GM21381 (cell line): Measurements from ENCODE around the gene ANKRD44.
A peak's percentile ranks its signal among the peaks of the same experiment; 100 is the strongest.

Experiments
- ATAC-seq: cut with Tn5 transposase; IDR thresholded peaks from one replicate; pipeline ENCODE4 v1.9.1; 2021; ENCODE audit warnings: mild to moderate bottlenecking, moderate library complexity; ENCODE audit not compliant: unreplicated experiment

ANKRD44 gene

DNA sequence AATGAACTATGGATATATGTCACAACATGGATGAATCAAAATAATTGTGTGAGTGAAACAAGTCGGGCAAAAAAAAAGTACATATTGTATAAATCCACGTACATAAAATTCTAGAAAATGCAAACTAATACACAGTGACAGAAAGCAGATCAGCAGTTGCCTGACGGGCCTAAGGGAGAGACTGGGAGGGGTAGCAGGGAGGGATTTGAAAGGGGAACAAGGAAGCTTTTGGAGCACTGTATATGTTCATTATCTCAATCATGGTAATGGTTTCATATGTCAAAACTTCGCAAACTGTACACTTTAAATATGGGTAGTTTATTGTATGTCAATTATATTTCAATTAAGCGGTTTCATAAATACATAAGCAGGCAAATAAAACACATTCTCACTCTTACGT, 153.8 kb downstream of the ANKRD44 start:
- ATAC-seq, result no peak

DNA sequence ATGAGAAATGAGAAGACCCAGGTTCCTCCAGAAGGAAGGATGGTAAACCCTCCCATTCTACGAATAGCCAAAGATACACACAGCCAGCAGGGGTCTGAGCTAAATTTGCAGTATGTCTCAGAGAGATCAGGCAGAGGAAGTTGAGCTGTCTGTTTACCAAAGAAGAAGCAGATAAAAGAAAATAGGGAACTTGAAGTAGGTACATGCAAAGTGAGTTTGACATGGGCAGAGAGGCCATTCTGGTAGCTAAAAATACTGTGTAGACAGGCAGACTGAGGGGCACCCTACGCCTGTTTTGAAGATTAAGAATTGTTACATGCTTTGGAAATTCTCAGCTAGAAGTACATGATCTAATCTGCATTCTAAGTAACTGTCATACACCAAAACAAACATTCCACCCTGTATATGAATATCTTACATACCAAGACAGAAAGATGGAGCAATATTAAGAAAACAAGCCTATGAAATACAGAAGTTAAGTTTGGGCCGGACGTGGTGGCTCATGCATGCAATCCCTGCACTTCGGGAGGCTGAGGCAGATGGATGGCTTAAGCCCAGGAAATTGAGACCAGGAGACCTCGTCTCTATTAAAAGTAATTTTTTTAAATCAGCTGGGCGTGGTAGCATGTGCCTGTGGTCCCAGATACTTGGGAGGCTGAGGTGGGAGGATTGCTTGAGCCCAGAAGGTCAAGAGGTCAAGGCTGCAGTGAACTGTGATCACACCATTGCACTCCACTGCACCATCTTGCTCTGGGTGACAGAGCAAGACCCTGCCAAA, 157.9 kb downstream of the ANKRD44 start:
- peak; percentile 83 for ATAC-seq

DNA sequence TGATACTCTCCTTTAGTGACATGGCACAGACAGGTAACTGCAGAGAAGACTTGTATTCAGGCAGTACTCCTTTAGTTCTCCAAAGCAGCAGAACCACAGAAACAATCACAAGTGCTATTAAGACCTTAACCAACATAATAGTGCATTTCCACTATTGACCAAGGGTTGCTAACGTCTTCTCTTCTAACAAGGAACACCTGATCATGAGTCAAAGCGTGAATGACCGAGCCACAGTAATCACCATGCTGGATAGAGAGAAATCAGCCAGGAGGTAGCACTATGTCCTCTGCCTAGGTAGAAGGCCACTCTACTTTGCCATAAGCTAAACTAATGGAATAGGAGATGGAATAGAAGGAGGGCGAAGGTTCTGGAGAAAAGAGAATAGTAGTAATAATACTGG, 161.0 kb downstream of the ANKRD44 start:
- ATAC-seq, result no peak

DNA sequence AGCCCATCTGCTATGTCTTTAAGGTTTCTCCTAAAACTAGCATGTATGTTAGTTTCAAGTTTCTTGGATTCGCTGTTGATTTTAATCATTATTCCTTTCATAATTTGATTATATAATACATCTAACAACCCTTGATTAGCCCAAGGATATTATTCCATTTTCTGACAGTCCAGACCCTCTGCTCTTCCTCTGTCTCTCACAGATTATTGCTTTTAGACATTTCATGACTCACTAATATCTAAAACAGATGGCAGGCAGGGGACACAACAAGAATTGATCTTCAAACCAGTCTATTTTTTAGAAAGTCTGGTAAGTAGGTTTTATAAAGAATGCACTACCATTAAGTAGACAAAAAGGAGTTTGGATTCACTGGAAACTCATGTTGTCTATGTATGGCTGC, 162.2 kb downstream of the ANKRD44 start:
- ATAC-seq, result no peak

DNA sequence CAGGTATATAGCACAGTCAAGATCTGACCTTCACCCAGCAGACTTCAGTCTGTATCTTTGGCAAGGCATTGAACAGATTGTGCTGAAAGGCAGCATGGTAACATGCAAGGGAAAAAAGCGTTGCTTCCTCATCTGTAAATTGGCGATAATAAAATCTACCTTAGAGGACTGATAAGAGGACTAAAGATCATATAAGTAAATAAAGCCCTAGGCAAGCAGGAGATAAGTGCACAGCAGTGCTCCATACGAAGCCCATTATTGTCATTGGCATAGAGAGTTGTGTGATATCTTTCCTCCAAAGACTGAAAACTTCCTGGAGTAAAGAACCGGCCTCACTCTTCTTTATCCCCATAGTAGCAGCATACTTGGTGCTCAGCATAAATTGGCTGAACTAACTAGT, 162.6 kb downstream of the ANKRD44 start:
- ATAC-seq, result no peak

DNA sequence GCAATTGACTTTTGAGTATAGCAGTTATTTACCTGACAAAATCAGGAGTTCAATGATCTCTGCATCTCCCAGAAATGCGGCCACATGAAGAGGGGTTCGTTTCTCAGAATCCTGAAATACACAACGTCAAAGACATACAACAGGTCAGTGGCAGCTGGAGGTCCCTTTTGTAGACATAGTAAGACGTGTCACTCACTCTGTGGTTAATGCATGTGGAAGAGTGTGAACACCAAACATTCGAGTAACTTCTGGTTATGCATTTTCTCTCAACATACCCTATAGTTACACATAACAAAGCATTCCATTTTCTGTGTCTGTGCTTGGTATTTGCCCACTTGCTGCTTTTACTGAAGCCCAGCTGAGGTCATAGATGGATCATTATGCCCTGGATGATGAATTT, 163.6 kb downstream of the ANKRD44 start:
- ATAC-seq, result no peak

DNA sequence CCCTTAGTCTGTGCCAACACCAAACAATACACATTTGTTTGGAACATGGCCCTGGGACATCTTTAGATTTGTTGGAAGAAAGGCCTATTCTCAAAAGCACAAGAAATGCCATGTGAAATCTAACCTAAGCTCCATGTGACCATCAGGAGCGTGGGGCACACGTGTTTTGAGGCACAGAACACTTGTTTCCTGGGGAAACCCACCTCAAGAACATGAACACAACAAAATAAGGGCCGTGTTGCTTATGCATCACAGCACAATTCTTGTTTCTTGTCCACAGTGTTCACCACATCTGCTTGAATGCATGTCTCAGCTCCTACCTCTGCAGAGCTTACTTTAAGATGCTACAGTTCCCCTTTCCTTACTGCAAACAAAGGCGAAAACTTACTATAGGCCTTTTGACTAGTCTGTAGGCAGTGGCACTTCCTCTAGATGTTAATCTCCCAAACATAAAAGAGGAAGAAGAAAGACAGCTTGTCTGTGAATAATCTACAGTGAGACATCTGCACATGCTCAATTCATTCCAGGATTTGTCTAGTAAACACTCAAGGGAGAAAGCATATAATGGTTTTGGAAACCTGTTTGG, 165.0 kb downstream of the ANKRD44 start:
- ATAC-seq, result peak; percentile 95

DNA sequence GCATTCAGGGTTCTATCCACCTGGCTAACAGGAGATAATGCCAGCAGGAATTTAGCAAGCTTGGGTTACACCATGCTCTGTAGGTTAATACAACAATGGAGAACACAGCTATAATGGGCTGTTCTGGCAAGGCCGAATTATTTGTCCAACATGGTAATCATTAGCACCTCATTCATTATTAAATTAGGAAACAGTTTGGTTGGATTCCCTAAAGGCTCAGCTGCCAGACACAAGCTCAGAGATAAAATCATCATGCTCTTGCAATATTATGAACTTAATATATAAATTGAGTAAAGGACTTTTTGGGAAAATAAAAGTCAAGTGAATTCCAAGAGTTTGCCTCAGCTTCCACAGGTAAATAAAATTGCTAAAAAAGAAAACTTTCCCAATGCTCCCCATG, 166.4 kb downstream of the ANKRD44 start:
- no peak for ATAC-seq

DNA sequence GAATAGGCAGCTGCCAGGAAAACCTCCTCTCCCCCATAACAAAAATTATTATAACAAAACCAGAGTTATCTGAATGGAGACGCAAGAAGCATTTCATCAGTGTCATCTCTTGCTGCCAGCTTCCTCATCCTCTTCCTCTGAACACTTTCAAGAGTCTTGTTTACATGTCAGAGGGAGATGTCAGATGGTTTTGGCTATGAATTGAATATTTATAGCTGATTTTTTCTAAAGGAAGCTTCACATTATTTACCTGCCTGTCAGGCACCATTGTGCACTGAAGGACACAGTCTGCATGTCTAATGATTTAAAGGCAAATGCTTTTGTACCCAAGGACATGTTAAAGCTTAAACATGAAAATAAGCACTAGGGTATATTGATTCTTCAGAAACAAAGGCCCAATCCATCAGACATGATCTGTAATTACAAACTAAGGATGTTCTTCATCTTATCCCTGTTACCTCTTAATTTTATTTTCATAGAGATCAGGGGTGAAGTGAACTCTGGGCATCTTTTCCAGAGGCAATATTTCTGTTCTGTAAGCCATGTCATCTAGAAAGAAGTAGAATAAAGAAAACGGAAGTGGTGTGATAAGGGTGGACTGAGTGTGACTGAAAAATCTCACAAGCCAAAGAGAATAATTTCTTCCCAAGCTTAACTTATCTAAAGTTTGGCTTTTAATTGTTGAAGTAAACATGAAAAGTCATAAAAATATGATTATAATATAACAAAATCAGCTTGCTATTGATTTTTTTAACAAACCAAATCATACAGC, 168.7 kb downstream of the ANKRD44 start:
- ATAC-seq, result no peak

DNA sequence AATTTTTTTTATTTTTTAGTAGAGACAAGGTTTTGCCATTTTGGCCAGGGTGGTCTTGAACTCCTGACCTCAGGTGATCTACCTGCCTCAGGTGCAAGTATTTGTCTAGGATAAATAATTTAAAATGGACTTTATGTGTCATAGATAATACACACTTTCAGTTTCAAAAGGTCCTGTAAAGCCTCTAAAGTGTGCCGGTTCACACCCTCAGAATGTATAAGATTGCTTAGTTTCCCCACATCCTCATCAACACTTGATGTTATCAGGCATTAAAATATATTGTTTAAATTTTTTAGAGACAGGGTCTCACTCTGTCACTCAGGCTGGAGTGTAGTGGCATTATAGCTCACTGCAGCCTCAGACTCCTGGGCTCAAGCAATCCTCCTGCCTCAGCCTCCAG, 170.5 kb downstream of the ANKRD44 start:
- no peak for ATAC-seq

DNA sequence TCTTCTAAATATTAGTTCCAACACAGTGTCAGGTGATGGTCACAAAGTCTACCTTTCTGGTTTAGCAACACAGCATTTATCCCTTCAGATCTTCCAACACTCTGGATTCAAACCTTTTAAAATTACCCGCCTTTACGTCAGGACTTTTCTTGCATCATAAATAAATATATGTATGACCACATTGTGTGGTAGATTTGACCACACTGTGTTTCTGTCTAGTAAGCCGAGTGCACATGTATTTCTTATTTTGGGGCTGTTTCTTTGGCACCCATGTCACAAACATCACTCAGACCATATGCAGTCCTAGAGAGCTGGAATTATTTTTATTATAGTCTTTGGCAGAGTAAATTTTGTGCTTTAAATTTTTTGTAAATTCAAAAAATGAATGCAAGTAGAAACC, 172.1 kb downstream of the ANKRD44 start:
- no peak for ATAC-seq

DNA sequence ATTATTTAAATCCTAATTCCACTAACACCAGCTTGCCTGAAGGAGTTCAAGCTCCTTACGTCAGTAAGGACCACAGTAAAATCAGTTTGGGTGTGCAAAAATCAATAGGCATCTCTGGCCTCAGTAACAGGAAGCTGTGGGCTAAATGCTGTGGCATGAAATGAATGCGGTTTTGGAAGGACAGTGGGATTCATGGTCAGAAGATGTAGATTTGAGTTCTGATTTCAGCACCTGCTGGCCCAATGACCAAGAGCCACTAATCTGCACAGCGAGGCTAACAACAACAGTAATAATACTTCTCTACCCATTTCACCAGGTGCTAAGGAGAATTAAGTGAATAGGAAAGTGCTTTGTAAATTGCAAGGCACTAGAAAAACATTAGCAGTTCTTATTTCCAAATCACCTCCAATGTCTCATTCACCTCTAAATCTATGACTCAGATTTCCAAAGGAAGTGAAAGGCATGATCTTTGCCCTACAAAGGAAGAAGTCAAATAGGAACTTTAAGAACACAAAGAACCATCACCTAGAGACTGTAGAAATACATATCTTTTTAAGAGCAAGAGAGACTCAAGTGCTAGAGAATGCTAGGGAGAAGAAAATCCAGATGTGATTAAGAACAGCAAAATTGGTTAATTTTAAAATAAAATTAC, 172.6 kb downstream of the ANKRD44 start:
- no peak for ATAC-seq

DNA sequence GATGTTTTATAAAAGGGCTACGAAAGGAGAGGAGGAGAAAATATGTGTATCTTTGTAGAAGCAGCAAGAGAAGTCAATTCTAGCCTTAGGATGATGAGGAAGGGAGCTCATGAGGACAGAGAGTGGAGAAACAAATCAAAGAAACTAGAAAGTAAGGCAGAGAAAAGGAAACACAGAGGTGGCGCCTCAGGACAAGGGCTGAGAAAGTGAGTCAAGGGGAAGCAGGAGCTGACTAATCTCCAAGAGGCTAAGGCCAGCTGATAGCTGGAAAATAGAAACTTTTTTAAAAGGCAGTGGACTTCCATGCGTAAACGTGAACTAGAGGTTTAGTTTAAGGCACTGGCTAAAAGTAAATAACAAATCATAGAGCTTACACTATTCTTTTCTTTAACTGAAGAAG, 173.3 kb downstream of the ANKRD44 start:
- no peak for ATAC-seq

DNA sequence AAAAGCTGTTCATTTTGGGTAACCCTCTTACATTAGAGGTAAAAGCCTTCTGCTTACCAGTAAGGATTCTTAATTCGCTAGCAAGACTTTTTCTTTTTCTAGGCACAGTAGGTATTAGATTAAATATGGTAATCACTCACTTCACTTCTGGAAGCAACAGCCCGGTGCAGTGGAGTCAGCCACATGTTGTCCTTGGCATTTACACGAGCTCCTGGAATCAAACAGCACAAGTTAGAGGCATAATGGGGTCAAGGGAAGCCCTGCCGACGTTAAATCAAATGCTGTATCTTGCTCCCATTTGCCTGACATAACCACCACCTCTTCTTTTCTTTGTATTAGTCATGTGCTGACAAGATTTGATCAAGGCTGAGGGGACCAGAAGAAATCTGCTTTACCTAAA, 174.1 kb downstream of the ANKRD44 start:
- ATAC-seq, result no peak

DNA sequence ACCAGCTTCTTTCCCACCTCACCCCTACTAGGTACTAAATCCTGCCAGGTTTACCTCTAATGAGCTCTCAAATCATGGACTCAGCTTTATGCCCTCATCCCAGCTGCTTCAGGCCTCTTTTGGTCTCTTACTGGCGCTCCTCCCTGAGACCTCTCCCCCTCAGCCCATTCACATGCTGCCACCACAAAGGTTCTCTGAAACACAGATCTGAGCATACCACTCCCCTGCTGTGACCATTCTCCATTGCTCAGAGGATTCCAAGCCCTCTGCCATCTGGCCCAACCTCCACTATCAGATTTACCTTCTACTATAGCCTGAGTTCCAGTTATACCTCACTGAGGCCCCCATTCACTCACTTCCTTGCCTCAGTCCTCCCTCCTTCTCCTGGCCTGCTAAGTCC, 174.8 kb downstream of the ANKRD44 start:
- no peak for ATAC-seq

DNA sequence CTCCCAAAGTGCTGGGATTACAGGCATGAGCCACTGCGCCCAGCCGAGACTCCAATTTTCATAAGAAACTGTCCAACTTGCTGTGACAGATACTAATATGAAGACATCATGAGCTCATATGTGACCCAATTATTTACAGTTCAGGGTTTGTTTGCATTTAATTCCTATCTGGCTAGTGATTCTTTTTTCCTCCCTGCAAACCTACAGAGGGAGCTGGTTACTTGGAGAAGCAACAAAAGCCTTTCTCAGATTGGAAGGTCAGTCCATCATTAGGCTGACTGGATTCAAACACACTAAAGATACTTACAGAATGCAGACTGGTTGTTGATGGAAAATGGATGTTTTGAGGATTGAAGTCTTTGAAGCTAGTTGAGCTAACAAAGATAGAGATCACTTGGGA, 176.4 kb downstream of the ANKRD44 start:
- ATAC-seq, result no peak

DNA sequence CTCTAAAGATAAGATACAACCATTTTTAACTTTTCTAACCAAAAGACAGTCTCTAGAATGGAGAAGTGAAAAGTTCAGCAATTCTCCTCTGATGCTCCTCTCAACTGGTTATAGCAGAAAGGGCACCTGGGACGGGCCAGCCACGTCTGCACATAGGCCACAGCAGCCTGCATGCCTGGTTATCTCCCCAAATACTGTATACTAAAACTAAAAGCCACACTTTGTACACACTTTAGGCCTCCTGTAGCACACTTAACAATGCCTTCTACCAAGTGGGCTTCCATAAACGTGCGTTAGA, 179.1 kb downstream of the ANKRD44 start:
- ATAC-seq, result peak; percentile 68

DNA sequence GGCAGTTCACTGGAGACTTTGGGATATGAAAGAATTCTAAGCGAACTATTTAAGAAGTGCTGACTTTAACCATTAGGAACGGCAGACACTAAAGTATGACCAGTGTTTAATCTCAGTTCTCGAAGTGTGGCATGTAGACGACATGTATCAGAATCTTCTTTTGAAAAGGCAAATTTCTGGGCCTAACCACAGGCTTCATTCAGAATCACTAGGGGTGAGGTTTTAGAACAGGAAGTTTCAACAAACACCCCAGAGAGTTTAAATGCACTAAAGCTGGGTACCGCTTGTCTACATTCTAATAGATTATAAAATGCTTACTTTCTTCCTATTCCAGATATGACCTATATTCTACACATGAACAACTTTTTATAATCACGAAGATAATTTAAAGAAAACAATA, 180.3 kb downstream of the ANKRD44 start:
- peak; percentile 68 for ATAC-seq

DNA sequence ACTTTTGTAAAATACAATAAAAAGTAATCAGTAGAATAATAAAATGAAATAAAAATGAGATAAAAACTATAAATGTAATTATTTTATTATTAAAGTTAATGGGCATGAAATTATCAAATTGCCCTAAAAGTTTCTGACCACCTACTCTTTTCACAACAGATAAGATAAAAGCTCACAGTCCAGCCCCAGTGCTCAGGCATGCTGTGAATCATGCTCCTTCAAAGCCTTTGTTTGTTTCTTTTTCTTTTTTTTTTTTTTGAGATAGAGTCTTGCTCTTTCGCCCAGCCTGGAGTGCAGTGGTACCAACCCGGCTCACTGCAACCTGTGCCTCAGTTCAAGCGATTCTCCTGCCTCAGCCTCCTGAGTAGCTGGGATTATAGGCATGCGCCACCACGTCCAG, 181.7 kb downstream of the ANKRD44 start:
- no peak for ATAC-seq

DNA sequence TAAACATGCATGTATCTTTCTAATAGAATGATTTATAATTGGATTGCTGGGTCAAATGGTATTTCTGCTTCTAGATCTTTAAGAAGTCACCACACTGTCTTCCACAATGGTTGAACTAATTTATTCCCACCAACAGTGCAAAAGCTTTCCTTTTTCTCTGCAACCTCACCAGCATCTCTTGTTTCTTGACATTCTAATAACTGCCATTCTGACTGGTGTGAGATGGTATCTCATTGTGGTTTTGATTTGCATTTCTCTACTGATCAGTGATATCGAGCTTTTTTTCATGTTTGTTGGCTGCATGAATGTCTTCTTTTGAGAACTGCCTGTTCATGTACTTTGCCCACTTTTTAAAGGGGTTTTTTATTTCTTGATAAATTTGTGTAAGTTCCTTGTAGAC, 182.5 kb downstream of the ANKRD44 start:
- ATAC-seq, result no peak

DNA sequence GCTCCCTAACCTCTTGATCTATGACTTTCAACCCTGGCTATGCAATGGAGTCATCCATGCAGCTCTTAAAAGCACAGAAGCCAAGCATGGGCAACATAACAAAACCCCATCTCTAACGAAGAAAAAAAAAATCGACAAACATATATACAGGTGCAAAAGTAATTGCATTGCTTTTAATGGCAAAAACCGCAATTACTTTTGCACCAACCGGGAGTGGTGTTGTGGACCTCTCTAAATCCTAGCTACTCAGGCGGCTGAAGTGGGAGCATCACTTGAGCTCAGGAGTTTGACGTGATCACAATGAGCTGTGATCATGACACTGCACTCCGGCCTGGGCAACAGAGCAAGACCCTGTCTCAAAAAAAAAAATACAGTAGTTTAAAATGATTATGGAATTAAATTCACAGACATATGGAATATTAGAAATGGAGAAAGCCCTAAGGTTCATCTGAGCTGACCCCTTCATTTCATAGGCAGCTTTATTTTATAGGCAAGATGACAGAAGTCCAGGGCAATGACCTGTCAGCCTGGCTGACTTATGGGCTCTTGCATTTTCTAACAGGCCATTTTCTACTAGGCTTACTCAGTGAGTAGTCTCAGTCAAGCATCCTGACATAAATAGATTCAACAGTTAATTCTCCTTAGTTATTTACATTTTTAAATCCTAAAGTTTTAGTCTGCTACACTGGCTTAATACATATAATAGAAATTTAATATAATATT, 183.8 kb downstream of the ANKRD44 start:
- ATAC-seq, result no peak
